Measurements from ENCODE around the gene TNFRSF4. TPM values are rescaled to one million over a fixed set of nuclear protein-coding genes. Genes with fewer than 3 reads are reported as not detected.

The TNFRSF4 gene
- total RNA-seq, 2 experiments from 2014 or later: 1.1 TPM; not detected in 1

DNA sequence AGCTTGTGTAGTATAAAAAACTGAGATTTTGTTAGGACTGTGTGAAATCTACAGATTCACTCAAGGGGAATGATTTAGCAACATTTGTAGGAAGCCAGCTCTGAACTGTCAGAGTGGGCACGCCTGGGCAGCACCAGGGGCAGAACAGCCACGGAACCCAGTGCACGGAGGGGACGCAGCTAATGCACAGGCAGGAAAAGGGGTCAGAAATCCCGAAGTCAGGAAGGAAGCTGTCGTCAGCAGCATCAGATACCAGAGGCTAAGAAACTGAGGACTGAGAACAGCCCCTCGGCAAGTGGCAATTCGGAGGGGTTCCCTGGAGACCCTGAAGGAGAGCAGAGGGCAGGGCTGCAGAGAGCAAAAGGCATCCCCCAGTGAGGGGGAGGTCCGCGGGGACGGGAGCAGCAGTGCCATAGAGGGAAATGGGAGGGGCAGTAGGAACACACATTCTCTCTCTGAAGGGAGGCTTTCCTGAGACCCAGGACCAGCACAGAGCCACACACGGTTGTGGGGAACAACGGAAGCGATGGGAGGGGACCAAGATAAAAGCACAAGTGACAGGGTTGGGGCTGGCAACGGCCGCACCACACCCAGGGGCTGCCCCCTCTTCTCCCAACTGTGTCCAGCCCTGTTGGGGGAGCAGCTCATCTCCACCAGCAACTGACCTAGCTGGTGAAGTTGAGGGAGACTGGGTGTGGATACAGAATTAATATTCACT lies 47.0 kb upstream of the TNFRSF4 start:
- Histone ChIP-seq H3K79me2 (ENCODE audit: insufficient read depth, low read depth, low read length) (no peaks in the 10 kb centered on the region), H3K36me3 (ENCODE audit: insufficient read depth, low read length) (peaks cover 83% of the 10 kb centered on the region), H2AFZ (ENCODE audit: low read length) (no peak overlapping the region), H3K4me2 (ENCODE audit: low read length) (no peak overlapping the region), H4K20me1 (ENCODE audit: insufficient read depth, low read length) (no peaks in the 10 kb centered on the region), H3K4me1 (ENCODE audit: insufficient read depth, low read length, poor library complexity, severe bottlenecking) (no peaks in the 10 kb centered on the region), H3K9me2 (ENCODE audit: insufficient read depth, low read length) (no peaks in the 10 kb centered on the region), H3K27ac (ENCODE audit: low read depth, low read length, poor library complexity, severe bottlenecking) (no peak overlapping the region), H3K4me3 (ENCODE audit: low read depth, low read length, poor library complexity, severe bottlenecking) (no peak overlapping the region), H3K9me3 (ENCODE audit: low read length) (no peaks in the 10 kb centered on the region)
- TF ChIP-seq EZH2phosphoT487 (IDR thresholded peaks at IDR 0.05; ENCODE audit: borderline replicate concordance, low read depth, low read length): no peak
- TF ChIP-seq, protein P1, sequence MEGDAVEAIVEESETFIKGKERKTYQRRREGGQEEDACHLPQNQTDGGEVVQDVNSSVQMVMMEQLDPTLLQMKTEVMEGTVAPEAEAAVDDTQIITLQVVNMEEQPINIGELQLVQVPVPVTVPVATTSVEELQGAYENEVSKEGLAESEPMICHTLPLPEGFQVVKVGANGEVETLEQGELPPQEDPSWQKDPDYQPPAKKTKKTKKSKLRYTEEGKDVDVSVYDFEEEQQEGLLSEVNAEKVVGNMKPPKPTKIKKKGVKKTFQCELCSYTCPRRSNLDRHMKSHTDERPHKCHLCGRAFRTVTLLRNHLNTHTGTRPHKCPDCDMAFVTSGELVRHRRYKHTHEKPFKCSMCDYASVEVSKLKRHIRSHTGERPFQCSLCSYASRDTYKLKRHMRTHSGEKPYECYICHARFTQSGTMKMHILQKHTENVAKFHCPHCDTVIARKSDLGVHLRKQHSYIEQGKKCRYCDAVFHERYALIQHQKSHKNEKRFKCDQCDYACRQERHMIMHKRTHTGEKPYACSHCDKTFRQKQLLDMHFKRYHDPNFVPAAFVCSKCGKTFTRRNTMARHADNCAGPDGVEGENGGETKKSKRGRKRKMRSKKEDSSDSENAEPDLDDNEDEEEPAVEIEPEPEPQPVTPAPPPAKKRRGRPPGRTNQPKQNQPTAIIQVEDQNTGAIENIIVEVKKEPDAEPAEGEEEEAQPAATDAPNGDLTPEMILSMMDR (conservative IDR thresholded peaks at IDR 0.05; ENCODE audit: low read length): no peak
- DNase-seq (ENCODE audit: low spot score): no peak
- BruUV-seq (replicated peaks): no TSS peak
- POLR2A ChIA-PET: interaction anchor here (0.7 to 0.8 kb wide), 2 partner anchors 12 to 145 kb away, joined by 3 read pairs; partner anchors contain the start of genes C1orf159 and UBE2J2
- CTCF ChIA-PET (ENCODE audit: unreplicated experiment): no interaction called here
- intact Hi-C loops (cut with micrococcal nuclease; ENCODE audit: unreplicated experiment): no loop called here

DNA sequence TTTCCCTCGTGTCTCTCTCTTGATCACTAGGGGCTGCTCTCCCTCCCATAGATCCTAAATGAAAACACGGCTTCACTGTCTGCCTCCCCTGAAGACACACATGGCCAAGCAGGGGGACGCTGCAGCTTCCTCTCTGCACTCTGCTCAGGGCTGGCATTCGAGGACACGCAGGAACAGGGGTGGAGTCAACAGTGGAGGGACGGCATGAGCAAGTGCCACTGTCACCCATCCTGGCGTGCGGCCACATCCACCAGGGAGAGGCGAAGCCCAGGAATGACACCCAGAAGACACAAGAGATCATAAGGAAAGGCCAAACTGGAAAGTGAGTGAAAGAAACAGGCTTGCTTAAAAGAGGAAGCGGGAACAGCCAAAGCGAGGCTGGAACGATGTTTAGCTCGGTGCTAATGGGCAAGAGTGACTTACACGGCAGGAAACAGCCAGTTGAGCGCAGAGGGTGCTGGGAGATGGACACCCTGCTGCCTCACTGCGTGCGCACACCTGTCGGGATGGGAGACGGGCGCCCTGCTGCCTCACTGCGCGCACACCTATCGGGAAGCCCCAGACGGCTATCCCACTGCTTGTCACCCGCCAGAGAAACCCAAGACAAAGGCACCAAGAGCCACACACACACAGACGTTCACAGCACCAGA lies 46.1 kb upstream of the TNFRSF4 start:
- Histone ChIP-seq H3K4me1 (ENCODE audit: insufficient read depth, low read length, poor library complexity, severe bottlenecking) (no peaks in the 10 kb centered on the region), H3K9me3 (ENCODE audit: low read length) (no peaks in the 10 kb centered on the region), H3K9me2 (ENCODE audit: insufficient read depth, low read length) (no peaks in the 10 kb centered on the region), H4K20me1 (ENCODE audit: insufficient read depth, low read length) (no peaks in the 10 kb centered on the region), H3K79me2 (ENCODE audit: insufficient read depth, low read depth, low read length) (no peaks in the 10 kb centered on the region), H3K27ac (ENCODE audit: low read depth, low read length, poor library complexity, severe bottlenecking) (no peak overlapping the region), H3K4me3 (ENCODE audit: low read depth, low read length, poor library complexity, severe bottlenecking) (no peak overlapping the region), H3K36me3 (ENCODE audit: insufficient read depth, low read length) (peaks cover 83% of the 10 kb centered on the region), H2AFZ (ENCODE audit: low read length) (no peak overlapping the region), H3K4me2 (ENCODE audit: low read length) (no peak overlapping the region)
- no peak for DNase-seq (ENCODE audit: low spot score)
- CTCF ChIA-PET (ENCODE audit: unreplicated experiment): no interaction called here
- BruUV-seq (replicated peaks): no TSS peak
- intact Hi-C loops (cut with micrococcal nuclease; ENCODE audit: unreplicated experiment): no loop called here
- POLR2A ChIA-PET: no interaction called here
- TF ChIP-seq, protein P1 (conservative IDR thresholded peaks at IDR 0.05; ENCODE audit: low read length): no peak
- TF ChIP-seq EZH2phosphoT487 (IDR thresholded peaks at IDR 0.05; ENCODE audit: borderline replicate concordance, low read depth, low read length): no peak

DNA sequence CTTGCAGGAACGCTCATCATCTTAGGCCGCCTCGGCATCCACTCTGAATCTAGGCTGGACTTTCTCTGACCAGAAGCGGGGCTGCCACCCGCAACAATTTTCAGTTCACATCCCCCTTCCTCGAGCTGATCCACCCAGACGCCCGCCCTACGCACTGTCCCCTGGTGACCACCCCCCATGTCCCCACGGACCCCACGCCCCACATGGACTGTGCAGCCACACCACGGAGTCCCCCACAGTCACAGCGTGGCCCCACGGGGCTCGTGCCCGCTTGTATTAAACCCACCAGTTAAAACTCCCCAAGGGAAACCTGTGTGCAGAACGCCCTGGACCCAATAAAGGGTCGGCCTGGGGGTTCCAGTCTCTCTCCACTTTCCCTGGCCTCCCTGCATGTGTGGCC lies 45.6 kb upstream of the TNFRSF4 start:
- Histone ChIP-seq H4K20me1 (ENCODE audit: insufficient read depth, low read length) (no peaks in the 10 kb centered on the region), H3K4me2 (ENCODE audit: low read length) (no peak overlapping the region), H2AFZ (ENCODE audit: low read length) (no peak overlapping the region), H3K27ac (ENCODE audit: low read depth, low read length, poor library complexity, severe bottlenecking) (no peak overlapping the region), H3K36me3 (ENCODE audit: insufficient read depth, low read length) (peaks cover 83% of the 10 kb centered on the region), H3K9me2 (ENCODE audit: insufficient read depth, low read length) (no peaks in the 10 kb centered on the region), H3K79me2 (ENCODE audit: insufficient read depth, low read depth, low read length) (no peaks in the 10 kb centered on the region), H3K4me3 (ENCODE audit: low read depth, low read length, poor library complexity, severe bottlenecking) (no peak overlapping the region), H3K9me3 (ENCODE audit: low read length) (no peaks in the 10 kb centered on the region), H3K4me1 (ENCODE audit: insufficient read depth, low read length, poor library complexity, severe bottlenecking) (no peaks in the 10 kb centered on the region)
- BruUV-seq (replicated peaks): no TSS peak
- no peak for DNase-seq (ENCODE audit: low spot score)
- ChIA-PET CTCF (ENCODE audit: unreplicated experiment) (no interaction called here), POLR2A (no interaction called here)
- no peak for TF ChIP-seq EZH2phosphoT487 (IDR thresholded peaks at IDR 0.05; ENCODE audit: borderline replicate concordance, low read depth, low read length)
- TF ChIP-seq, protein P1 (conservative IDR thresholded peaks at IDR 0.05; ENCODE audit: low read length): no peak
- intact Hi-C loops (cut with micrococcal nuclease; ENCODE audit: unreplicated experiment): no loop called here

All from OCI-LY7 (cell line).